GM18907 (cell line): ENCODE measurements around the gene HDAC4.

Experiments used
- ATAC-seq: cut with Tn5 transposase; IDR thresholded peaks from one replicate; pipeline ENCODE4 v1.9.1; 2021; ENCODE audit warnings: mild to moderate bottlenecking, moderate library complexity; ENCODE audit not compliant: unreplicated experiment

The HDAC4 gene

GRCh38 chr2:239025951-239026461 lies 374.8 kb downstream of the HDAC4 start:
- ATAC-seq: no peak

GRCh38 chr2:239025096-239025801 lies 375.6 kb downstream of the HDAC4 start:
- ATAC-seq: no peak

- ATAC-seq: no peak
Measured at GRCh38 chr2:239024226-239024625, 376.6 kb downstream of the HDAC4 start.

- ATAC-seq: no peak
Measured at GRCh38 chr2:239022437-239023260, 378.2 kb downstream of the HDAC4 start.

- ATAC-seq: no peak
Measured at GRCh38 chr2:239021651-239022436, 379.0 kb downstream of the HDAC4 start.

- ATAC-seq: no peak
Measured at GRCh38 chr2:239021224-239021623, 379.6 kb downstream of the HDAC4 start.

- no peak for ATAC-seq
Measured at GRCh38 chr2:239020541-239021041, 380.2 kb downstream of the HDAC4 start.

GRCh38 chr2:239019183-239019581 lies 381.6 kb downstream of the HDAC4 start:
- no peak for ATAC-seq

GRCh38 chr2:239018271-239019182 lies 382.3 kb downstream of the HDAC4 start:
- ATAC-seq: no peak

GRCh38 chr2:239017491-239018098 lies 383.2 kb downstream of the HDAC4 start:
- no peak for ATAC-seq

GRCh38 chr2:239015901-239016675 lies 384.7 kb downstream of the HDAC4 start:
- ATAC-seq: no peak

- ATAC-seq: no peak
Measured at GRCh38 chr2:239015218-239015900, 385.5 kb downstream of the HDAC4 start.

- no peak for ATAC-seq
Measured at GRCh38 chr2:239014458-239015217, 386.2 kb downstream of the HDAC4 start.

GRCh38 chr2:239013678-239013976 lies 387.2 kb downstream of the HDAC4 start:
- ATAC-seq: no peak

GRCh38 chr2:239012936-239013677 lies 387.7 kb downstream of the HDAC4 start:
- no peak for ATAC-seq

GRCh38 chr2:239012228-239012627 lies 388.6 kb downstream of the HDAC4 start:
- ATAC-seq: no peak

GRCh38 chr2:239009589-239009961 lies 391.2 kb downstream of the HDAC4 start:
- no peak for ATAC-seq
